DMS 273 (cell line): Measurements from ENCODE around the gene HIGD2A.
A peak's percentile ranks its signal among the peaks of the same experiment; 100 is the strongest.

Experiments
- DNase-seq: peaks from one replicate; lab custom pipeline; 2025; ENCODE audit not compliant: unreplicated experiment; lab: John Stamatoyannopoulos, UW

HIGD2A gene

DNA sequence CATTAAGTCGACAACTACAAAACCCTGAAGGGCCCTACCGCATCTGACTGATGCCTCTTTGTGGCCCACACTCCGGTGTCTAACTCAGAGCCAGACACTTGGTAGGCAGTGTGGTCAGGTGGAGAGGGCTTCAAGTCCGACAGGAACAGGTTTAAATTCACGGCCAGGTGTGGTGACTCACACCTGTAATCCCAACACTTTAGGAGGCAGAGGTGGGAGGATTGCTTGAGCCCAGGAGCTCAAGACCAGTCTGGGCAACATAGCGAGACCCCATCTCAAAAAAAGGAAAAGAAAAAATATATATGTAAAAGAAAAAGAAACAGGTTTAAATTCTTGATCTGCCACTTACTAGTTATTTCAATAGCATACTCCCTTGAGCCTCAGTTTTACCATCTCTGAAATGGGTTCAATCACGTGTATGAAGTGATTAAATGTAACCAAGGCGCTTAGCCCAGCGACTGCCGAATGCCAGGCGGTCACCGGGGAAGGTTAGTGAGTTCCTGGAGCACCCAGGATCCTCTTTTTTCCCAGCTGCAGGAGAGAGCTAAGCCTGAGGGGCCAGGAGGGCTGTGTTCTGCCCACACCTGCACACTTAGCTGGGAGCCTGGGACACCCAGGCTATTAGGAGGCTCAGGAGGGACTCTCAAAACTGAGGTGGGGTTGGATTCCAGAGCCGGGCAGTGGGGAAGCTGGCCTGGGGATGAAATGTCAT is 26.8 kb downstream of the HIGD2A start:
- no peak for DNase-seq

DNA sequence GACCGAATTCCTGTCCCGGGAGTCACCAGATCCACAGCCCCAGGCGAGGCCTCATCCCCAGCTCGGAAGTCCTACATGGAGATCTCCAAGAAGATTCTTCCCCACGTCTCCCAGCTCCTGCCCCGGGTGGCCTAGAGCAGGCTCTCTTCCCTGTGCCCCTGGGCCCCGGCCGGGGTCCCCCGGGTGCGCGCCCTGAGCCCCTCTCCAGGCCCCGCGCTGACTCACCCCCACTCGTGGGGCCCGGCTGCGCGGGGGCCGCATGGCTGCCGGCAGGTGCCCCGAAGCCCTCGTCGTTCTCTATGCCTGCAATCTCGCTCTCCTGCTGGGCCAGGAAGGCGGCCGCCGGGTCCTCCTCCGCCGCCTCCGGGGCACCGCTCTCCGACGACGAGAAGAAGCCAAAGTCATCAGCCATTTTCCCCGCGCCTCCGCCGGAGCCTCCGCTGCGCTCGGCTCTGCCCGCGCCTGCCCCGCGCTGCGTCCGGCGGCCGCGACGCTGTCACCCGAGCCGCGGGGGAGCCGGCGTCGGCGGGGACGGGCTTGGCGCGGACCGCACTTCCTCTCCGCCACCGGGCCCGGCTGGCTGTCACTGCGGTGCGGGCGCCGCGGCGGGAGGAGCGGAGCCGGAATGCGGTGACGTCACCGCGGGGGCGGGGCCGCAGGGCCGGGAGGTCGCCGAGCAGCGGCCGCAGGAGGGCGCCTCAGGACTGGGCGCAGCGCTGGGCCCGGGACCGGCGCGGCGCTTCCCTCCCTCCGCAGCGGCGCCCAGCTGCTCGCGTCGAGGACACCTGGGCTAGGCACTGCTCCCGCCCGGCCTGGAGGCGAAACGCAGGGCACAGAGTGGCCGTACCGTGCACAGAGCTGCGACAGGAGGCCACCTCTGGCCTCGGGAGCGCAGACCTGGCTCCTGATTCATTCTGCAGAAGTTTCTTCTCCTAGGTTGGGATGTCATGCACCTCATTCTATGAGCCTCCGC is 27.7 kb downstream of the HIGD2A start, which contains the start of gene CLTB:
Gene CLTB (minus strand): TSS at position 588 of the 973 bp plus-strand sequence. CDS start 176 bp downstream, at position 412.
- DNase-seq = peak; percentile 96

DNA sequence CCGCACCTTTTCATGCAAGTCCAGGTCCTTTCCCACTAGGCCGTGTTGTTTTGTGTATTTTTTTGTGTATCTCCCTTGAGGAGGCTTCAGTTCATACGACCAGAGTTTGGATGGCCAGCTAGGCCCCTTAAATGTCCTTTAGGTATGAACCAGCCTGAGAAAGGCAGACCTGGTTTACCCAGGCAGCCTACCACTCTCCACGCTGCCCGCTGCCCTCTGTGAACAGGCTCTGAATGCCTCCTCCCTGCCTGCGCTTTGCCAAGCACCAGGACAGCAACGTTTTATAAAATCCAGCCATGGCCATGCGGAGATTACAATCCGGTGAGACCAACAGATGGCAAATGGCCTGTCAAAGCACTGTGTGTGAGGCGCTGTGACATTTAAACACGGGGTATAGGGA is 28.4 kb downstream of the HIGD2A start:
- DNase-seq = no peak

DNA sequence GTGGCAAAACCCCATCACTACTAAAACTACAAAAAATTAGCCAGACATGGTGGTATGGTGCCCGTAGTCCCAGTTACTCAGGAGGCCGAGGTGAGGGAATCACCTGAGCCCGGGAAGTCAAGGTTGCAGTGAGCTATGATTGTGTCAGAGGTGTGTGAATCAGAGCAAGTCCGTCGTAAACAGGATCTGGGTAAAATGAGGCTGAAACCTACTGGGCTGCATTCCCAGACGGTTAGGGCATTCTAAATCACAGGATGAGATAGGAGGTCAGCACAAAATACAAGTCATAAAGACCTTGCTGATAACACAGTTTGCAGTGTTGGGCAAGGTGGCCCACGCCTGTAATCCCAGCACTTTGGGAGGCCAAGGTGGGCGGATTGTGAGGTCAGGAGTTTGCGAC is 29.7 kb downstream of the HIGD2A start:
- no peak for DNase-seq

DNA sequence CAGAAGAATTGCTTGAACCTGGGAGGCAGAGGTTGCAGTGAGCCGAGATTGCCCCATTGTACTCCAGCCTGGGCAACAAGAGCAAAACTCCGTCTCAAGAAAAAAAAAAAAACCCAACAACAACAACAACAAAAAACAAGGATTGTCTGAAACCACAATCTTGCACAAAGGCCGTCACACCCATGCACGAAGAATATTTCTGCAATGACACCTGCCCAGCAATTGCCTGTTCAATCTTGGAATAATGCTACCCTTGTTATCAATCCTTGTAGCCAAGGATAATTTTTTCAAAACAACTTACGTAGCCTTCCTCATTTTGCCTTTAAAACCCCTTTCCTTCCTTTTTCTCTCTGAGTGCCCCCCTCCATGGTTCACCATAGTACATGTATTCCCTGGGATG is 31.5 kb downstream of the HIGD2A start:
- no peak for DNase-seq

DNA sequence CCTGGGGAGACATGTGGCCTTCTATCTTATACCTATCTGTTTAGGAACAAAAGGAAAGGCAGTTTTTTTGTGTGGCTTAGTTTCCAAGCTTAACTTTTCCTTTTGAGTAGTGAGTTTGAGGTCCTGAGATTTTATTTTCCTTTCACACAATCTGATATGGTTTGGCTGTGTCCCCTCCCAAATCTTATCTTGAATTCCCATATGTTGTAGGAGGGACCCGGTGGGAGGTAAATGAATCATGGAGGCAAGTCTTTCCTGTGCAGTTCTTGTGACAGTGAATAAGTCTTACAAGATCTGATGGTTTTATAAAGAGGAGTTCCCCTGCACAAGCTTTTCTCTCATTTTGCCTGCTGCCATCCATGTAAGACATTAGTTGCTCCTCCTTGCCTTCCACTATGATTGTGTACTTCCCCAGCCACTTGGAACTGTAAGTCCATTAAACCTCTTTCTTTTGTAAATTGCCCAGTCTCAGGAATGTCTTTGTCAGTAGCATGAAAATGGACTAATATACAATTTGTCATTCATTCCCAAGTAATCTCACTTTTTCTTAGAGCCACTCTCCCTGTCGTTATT is 32.5 kb downstream of the HIGD2A start:
- DNase-seq = no peak

DNA sequence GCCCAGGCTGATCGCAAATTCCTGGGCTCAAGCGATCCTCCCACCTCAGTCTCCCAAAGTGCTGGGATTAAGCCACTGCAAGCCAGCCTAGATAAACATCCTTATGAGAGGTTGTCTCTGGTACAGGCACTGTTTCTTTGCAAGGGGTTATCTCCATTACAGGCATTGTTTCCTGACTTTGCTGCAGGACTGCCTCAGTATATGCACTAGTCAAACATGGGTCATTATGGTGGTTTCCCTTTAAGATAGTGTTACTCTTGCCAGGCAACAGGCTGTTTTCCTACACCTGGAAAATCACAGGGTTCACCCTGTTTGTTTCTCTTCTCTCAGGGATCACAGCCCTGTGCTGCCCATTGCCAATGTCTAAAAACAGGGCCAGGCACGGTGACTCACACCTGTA is 35.6 kb downstream of the HIGD2A start:
- no peak for DNase-seq

DNA sequence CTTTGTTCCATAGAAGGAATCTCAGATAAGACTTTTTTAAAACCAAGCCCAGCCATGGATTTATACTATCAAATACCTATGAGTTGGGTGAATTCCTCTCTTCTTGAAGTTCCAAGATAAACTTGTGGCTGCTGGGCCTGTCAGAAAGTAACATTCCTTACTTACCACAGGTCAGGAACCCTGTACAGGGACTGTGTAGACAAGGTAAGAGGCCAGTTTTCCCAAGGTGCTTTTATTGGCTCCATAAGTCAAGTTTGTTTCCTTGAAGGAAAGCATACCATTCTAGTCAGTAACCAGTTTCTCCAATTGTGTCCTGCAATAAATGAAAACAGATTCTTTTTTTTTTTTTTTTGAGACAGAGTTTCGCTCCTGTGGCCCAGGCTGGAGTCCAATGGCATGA is 36.6 kb downstream of the HIGD2A start:
- no peak for DNase-seq

DNA sequence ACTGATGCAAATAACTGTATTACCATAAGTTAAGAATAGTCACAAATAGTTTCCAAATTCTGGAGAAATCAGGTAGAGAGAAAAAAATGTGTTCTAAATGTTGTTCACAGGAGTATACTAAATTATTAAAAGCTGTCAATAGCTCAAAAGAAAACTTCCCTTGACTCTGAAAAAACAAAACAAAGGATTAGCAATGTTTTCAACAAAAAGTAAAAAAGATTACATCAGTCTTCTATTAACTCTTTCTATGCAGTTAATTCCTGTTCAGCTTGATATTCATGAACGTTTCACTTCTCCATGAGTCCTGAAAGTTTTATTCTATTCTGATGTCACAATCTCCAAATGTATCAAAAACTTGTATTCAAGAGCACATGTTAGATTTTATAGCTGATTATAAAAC is 37.2 kb downstream of the HIGD2A start:
- DNase-seq = no peak

DNA sequence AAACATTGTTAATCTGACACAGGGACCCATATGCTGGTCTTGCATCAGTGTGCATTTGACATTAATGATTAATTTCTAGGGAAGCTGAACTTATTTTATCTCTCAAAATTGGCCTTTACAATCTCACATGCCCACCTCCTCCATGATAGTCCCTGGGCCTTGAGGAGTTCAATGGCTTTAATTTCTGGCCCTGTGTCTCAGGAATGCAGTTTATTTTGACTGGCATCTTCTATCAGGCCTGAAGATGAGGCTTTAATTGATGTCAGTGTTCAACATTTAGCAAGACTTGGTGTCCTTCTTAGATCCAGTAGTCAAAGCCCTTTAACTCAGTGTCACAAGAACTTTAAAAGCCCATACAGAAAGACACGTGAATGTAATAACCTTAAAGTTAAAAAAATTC is 38.3 kb downstream of the HIGD2A start:
- DNase-seq = no peak

DNA sequence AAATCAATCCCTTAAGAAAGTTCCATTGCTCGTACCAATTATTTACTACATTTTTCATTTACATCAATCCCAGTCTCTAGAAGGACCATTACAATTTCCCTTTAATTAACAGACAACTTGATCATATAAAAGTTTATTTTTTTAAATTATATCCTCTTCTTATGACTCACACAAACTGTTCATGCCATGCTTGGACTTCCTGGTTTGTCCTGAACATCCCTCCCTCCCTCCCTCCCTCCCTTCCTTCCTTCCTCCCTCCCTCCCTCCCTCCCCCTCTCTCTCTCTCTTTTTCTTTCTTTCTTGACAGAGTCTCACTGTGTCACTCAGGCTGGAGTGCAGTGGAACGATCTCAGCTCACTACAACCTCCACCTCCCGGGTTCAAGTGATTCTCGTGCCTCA is 39.4 kb downstream of the HIGD2A start:
- DNase-seq = no peak

DNA sequence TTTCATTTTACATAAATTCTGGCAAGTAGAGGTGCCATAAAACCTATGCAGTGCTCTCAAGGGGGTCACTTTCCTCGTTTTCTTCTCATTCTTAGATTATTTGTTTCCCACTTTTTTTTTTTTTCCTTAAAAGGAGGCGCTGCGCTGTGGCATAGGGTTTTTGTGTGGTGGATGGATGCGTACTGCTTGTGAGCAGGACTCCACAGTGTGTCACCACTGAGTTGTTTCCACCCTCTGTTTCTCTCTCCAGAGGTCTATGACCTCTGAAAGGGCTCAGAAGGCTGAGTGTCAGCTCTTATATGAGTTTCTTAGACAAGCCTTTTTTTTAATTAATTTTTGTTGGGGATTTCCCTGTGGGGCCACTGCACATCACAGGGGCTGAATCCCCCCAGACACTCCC is 41.4 kb downstream of the HIGD2A start:
- no peak for DNase-seq

DNA sequence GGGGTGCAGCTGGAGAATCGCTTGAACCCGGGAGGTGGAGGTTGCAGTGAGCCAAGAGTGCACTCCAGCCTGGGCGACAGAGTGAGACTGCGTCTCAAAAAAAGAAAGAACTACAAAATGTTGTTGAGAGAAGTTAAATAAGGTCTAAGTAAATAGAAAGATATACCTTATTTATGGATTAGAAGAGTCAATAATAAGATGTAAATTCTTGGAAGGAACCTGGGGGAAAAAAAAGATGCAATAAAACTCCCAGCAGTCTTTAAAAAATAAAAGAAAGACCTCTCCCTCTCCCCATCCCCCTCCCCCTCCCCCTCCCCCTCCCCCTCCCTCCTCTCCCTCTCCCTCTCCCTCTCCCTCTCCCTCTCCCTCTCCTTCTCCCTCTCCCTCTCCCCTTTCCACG is 44.2 kb downstream of the HIGD2A start:
- DNase-seq = no peak

DNA sequence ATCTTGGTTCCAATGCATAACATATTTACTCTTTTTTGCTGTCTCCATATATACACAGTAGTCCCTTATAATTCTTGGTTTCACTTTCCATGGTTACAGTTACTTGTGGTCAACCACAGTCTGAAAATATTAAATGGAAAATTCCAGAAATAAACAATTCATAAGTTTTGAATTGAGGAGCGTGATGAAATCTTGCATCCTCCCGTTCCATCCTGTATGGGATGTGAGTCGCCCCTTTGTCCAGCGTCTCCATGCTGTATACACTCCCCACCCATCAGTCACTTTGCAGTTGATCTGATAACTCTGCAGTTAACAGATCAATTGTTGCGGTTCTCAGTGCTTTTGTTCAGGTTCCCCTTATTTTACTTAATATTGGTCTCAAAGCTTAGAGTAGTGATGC is 48.1 kb downstream of the HIGD2A start:
- DNase-seq = no peak

DNA sequence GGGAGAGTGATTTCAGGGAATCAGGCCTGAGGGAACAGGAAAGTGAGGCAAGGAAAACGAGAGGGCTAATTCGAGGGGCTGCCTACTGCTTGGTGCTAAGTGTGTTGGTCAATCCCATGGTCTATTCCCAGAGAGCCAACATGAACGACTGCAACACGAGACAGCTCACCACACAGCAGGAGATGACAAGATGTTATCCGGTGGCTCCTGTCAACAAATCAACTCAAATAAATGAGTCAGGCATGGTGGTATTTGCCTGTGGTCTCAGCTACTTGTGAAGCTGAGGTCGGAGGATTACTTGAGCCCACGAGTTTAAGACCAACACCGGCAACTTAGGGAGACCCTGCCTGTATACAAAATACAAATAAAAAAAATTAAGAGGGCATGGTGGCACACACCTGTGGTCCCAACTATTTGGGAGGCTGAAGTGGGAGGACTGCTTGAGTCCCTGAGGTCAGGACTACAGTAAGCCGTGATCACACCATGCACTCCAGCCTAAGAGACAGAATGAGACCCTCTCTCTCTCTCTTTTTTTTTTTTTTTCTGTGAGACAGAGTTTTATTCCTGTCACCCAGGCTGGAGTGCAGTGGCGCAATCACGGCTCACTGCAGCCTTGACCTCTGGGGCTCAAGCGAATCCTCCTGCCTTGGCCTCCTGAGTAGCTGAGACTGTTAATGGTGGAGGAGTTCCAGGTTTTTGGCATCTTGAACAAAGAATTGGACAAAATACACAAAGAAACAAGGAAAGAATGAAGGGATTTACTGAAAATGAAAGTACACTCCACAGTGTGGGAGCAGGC is 50.6 kb downstream of the HIGD2A start:
- DNase-seq = no peak
